OCI-LY7 (cell line): ENCODE results near the gene FAM9A. TPM values are rescaled to one million over a fixed set of nuclear protein-coding genes. Genes with fewer than 3 reads are reported as not detected.
"Not testable (repeated sequence)": the region's sequence is repeated elsewhere in the genome, so short reads cannot be mapped to it uniquely, and the experiment has no call there.

Source experiments
- BruUV-seq: library from RNA; stranded (reverse); fragments of 400-500 nt; replicated peaks from 2 replicates; lab custom pipeline; 2021; lab: Mats Ljungman, UMichigan
- CTCF ChIA-PET: fragments of 300-600 bp; sonication (Branson Sonifier 250); formaldehyde crosslinking; loops from one replicate; lab custom pipeline; 2022; ENCODE audit warnings: antibody characterized with exemption; ENCODE audit not compliant: unreplicated experiment; lab: Charles Lee
- POLR2A ChIA-PET: fragments of 300-600 bp; sonication (Branson Sonifier 250); formaldehyde crosslinking; loops from one replicate; lab custom pipeline; 2022; ENCODE audit warnings: antibody characterized with exemption; lab: Charles Lee
- DNase-seq: peaks from one replicate; pipeline ENCODE4 v3.0.0-alpha.2; 2015; ENCODE audit warnings: low spot score
- H2AFZ ChIP-seq: fragments of 200-600 bp; sonication (generic), shearing (Covaris generic); 2 replicates; pipeline ENCODE4 v1.6.1; 2014; ENCODE audit warnings: mild to moderate bottlenecking, antibody characterized with exemption, low read length, moderate library complexity
- H3K27ac ChIP-seq: fragments of 200-600 bp; sonication (generic); 2 replicates; pipeline ENCODE4 v1.5.1; 2014; ENCODE audit warnings: mixed run types, low read depth, mild to moderate bottlenecking, moderate library complexity, low read length, inconsistent platforms; ENCODE audit not compliant: poor library complexity, severe bottlenecking
- H3K36me3 ChIP-seq: fragments of 200-600 bp; sonication (generic); 2 replicates; pipeline ENCODE4 v1.6.1; 2014; ENCODE audit warnings: mild to moderate bottlenecking, antibody characterized with exemption, low read length, moderate library complexity, mixed read lengths; ENCODE audit not compliant: insufficient read depth
- H3K4me1 ChIP-seq: fragments of 200-600 bp; sonication (generic); 2 replicates; pipeline ENCODE4 v1.5.1; 2014; ENCODE audit warnings: mild to moderate bottlenecking, low read length; ENCODE audit not compliant: insufficient read depth, poor library complexity, severe bottlenecking
- H3K4me2 ChIP-seq: fragments of 200-600 bp; sonication (generic); 2 replicates; pipeline ENCODE4 v1.6.1; 2014; ENCODE audit warnings: mild to moderate bottlenecking, low read length
- H3K4me3 ChIP-seq: fragments of 200-600 bp; sonication (generic); 2 replicates; pipeline ENCODE4 v1.5.1; 2014; ENCODE audit warnings: mild to moderate bottlenecking, low read depth, low read length; ENCODE audit not compliant: poor library complexity, severe bottlenecking
- H3K79me2 ChIP-seq: fragments of 200-600 bp; sonication (generic); 2 replicates; pipeline ENCODE4 v1.6.1; 2016; ENCODE audit warnings: low read depth, mild to moderate bottlenecking, low read length, moderate library complexity, mixed read lengths; ENCODE audit not compliant: insufficient read depth
- H3K9me2 ChIP-seq: fragments of 200-600 bp; sonication (generic); 2 replicates; pipeline ENCODE4 v1.6.1; 2016; ENCODE audit warnings: mild to moderate bottlenecking, low read length, mixed read lengths; ENCODE audit not compliant: insufficient read depth
- H3K9me3 ChIP-seq: fragments of 200-600 bp; sonication (generic); 2 replicates; pipeline ENCODE4 v1.6.1; 2014; ENCODE audit warnings: mild to moderate bottlenecking, mixed run types, low read length, mixed read lengths
- H4K20me1 ChIP-seq: fragments of 200-600 bp; sonication (generic); 2 replicates; pipeline ENCODE4 v1.6.1; 2014; ENCODE audit warnings: mild to moderate bottlenecking, antibody characterized with exemption, low read length, moderate library complexity, mixed read lengths; ENCODE audit not compliant: insufficient read depth
- EZH2phosphoT487 ChIP-seq: fragments of 200-600 bp; sonication (generic); IDR thresholded peaks from 2 replicates; pipeline ENCODE4 v1.6.1; 2018; ENCODE audit warnings: low read depth, borderline replicate concordance, mild to moderate bottlenecking, mixed run types, antibody characterized with exemption, low read length, moderate library complexity, mixed read lengths
- intact Hi-C: fragments of 100-400 bp; cut with micrococcal nuclease; formaldehyde crosslinking; loops from one replicate; pipeline ENCODE4 v1.10.0; 2022; ENCODE audit not compliant: unreplicated experiment
- total RNA-seq, 2 experiments: library from RNA; depleted of rRNA in 1 of 2; stranded (reverse); fragments of >200 nt in 1 of 2; shearing (Covaris generic) in 1 of 2; gene quantifications; 2 replicates each; pipeline ENCODE4 v1.2.3, GENCODE V29; 2014 to 2022
- TF ChIP-seq, protein P1 (sequence below): fragments of 200-600 bp; sonication (generic); conservative IDR thresholded peaks from 2 replicates; pipeline ENCODE4 v1.5.1; 2014; ENCODE audit warnings: mild to moderate bottlenecking, antibody characterized with exemption, low read length, moderate library complexity, mixed read lengths

Gene FAM9A
- total RNA-seq, 2 experiments from 2014 or later, result not detected

- CTCF ChIA-PET, POLR2A ChIA-PET, H3K4me3 ChIP-seq, H3K4me1 ChIP-seq, H2AFZ ChIP-seq, H3K79me2 ChIP-seq, H4K20me1 ChIP-seq, DNase-seq, H3K27ac ChIP-seq, H3K9me3 ChIP-seq, H3K36me3 ChIP-seq, H3K4me2 ChIP-seq, H3K9me2 ChIP-seq, intact Hi-C loops, BruUV-seq: not testable (repeated sequence)
Measured at GRCh38 chrX:8798702-8799101, 2.5 kb downstream of the FAM9A start.

- intact Hi-C loops, H3K36me3 ChIP-seq, H2AFZ ChIP-seq, H3K79me2 ChIP-seq, H3K9me3 ChIP-seq, CTCF ChIA-PET, H3K4me1 ChIP-seq, DNase-seq, H3K4me3 ChIP-seq, BruUV-seq, H3K9me2 ChIP-seq, H3K27ac ChIP-seq, H3K4me2 ChIP-seq, H4K20me1 ChIP-seq: not testable (repeated sequence)
- POLR2A ChIA-PET, result interaction anchor here (0.7 kb wide), 1 partner anchor 531 kb away, joined by 3 read pairs; no protein-coding TSS in a partner anchor
Measured at GRCh38 chrX:8787119-8787518, 14.1 kb downstream of the FAM9A start.

GRCh38 chrX:8784162-8784561 lies 17.0 kb downstream of the FAM9A start:
- BruUV-seq, result no TSS peak
- Histone ChIP-seq H3K4me2 (no peak overlapping the region), H3K9me2 (no peaks in the 10 kb centered on the region), H4K20me1 (no peaks in the 10 kb centered on the region), H3K27ac (no peak overlapping the region), H3K9me3 (no peaks in the 10 kb centered on the region), H3K4me1 (no peaks in the 10 kb centered on the region), H3K79me2 (no peaks in the 10 kb centered on the region), H3K4me3 (no peak overlapping the region), H2AFZ (no peak overlapping the region), H3K36me3 (no peaks in the 10 kb centered on the region)
- DNase-seq, result no peak
- CTCF ChIA-PET, result no interaction called here
- POLR2A ChIA-PET, result no interaction called here
- intact Hi-C loops, result no loop called here
- TF ChIP-seq, protein P1, sequence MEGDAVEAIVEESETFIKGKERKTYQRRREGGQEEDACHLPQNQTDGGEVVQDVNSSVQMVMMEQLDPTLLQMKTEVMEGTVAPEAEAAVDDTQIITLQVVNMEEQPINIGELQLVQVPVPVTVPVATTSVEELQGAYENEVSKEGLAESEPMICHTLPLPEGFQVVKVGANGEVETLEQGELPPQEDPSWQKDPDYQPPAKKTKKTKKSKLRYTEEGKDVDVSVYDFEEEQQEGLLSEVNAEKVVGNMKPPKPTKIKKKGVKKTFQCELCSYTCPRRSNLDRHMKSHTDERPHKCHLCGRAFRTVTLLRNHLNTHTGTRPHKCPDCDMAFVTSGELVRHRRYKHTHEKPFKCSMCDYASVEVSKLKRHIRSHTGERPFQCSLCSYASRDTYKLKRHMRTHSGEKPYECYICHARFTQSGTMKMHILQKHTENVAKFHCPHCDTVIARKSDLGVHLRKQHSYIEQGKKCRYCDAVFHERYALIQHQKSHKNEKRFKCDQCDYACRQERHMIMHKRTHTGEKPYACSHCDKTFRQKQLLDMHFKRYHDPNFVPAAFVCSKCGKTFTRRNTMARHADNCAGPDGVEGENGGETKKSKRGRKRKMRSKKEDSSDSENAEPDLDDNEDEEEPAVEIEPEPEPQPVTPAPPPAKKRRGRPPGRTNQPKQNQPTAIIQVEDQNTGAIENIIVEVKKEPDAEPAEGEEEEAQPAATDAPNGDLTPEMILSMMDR, result no peak
- TF ChIP-seq EZH2phosphoT487, result no peak

GRCh38 chrX:8783714-8784098 lies 17.5 kb downstream of the FAM9A start:
- Histone ChIP-seq H3K4me1 (no peaks in the 10 kb centered on the region), H4K20me1 (no peaks in the 10 kb centered on the region), H3K36me3 (no peaks in the 10 kb centered on the region), H3K27ac (no peak overlapping the region), H2AFZ (no peak overlapping the region), H3K4me3 (no peak overlapping the region), H3K9me3 (no peaks in the 10 kb centered on the region), H3K9me2 (no peaks in the 10 kb centered on the region), H3K79me2 (no peaks in the 10 kb centered on the region), H3K4me2 (no peak overlapping the region)
- TF ChIP-seq, protein P1, result no peak
- no peak for TF ChIP-seq EZH2phosphoT487
- intact Hi-C loops, result no loop called here
- ChIA-PET POLR2A (no interaction called here), CTCF (no interaction called here)
- no TSS peak for BruUV-seq
- DNase-seq, result no peak
